GM19099 (cell line): Measurements from ENCODE around the gene FAM240A.

ENCODE experiments used
- POLR2A ChIP-seq: IDR thresholded peaks from 3 replicates; pipeline ENCODE4 v1.6.1; 2011; ENCODE audit warnings: low read depth; ENCODE audit not compliant: insufficient read length; ENCODE audit errors: extremely low read depth

FAM240A gene

GRCh38 chr3:46580675-46581074 lies 31.6 kb upstream of the FAM240A start:
- no peak for TF ChIP-seq POLR2A

GRCh38 chr3:46584598-46585467 lies 27.5 kb upstream of the FAM240A start:
- no peak for TF ChIP-seq POLR2A

- no peak for TF ChIP-seq POLR2A
These were observed 26.3 kb upstream of the FAM240A start for GRCh38 chr3:46585799-46586693.

GRCh38 chr3:46586738-46587246 lies 25.5 kb upstream of the FAM240A start:
- TF ChIP-seq POLR2A: no peak

- no peak for TF ChIP-seq POLR2A
These were observed 19.0 kb upstream of the FAM240A start for GRCh38 chr3:46593274-46593862.

- no peak for TF ChIP-seq POLR2A
These were observed 18.3 kb upstream of the FAM240A start for GRCh38 chr3:46593979-46594378.

GRCh38 chr3:46594723-46595122 lies 17.6 kb upstream of the FAM240A start:
- TF ChIP-seq POLR2A: no peak

- TF ChIP-seq POLR2A: no peak
These were observed 16.5 kb upstream of the FAM240A start for GRCh38 chr3:46595819-46596314.

- no peak for TF ChIP-seq POLR2A
These were observed 12.7 kb upstream of the FAM240A start for GRCh38 chr3:46599590-46599989.

- no peak for TF ChIP-seq POLR2A
These were observed 8.8 kb upstream of the FAM240A start for GRCh38 chr3:46603446-46604046.

- TF ChIP-seq POLR2A: no peak
These were observed 8.2 kb upstream of the FAM240A start for GRCh38 chr3:46604127-46604526.

GRCh38 chr3:46607603-46608028 lies 4.7 kb upstream of the FAM240A start:
- no peak for TF ChIP-seq POLR2A

GRCh38 chr3:46609212-46609721 lies 3.1 kb upstream of the FAM240A start:
- TF ChIP-seq POLR2A: no peak

GRCh38 chr3:46609944-46610722 lies 2.2 kb upstream of the FAM240A start:
- TF ChIP-seq POLR2A: no peak

- TF ChIP-seq POLR2A: no peak
These were observed 1.1 kb downstream of the FAM240A start for GRCh38 chr3:46613313-46614005.
